GM21825 (cell line): ENCODE data around the gene MCRS1.
"Not testable (repeated sequence)": the region's sequence is repeated elsewhere in the genome, so short reads cannot be mapped to it uniquely, and the experiment has no call there.

Source experiments
- ATAC-seq: cut with Tn5 transposase; IDR thresholded peaks from one replicate; pipeline ENCODE4 v1.9.1; 2021; ENCODE audit warnings: mild to moderate bottlenecking, moderate library complexity; ENCODE audit not compliant: unreplicated experiment

Gene MCRS1, protein sequence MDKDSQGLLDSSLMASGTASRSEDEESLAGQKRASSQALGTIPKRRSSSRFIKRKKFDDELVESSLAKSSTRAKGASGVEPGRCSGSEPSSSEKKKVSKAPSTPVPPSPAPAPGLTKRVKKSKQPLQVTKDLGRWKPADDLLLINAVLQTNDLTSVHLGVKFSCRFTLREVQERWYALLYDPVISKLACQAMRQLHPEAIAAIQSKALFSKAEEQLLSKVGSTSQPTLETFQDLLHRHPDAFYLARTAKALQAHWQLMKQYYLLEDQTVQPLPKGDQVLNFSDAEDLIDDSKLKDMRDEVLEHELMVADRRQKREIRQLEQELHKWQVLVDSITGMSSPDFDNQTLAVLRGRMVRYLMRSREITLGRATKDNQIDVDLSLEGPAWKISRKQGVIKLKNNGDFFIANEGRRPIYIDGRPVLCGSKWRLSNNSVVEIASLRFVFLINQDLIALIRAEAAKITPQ

GRCh38 chr12:49567611-49568441 is at the start of gene MCRS1:
Gene MCRS1 (minus strand): TSS chr12:49568142. CDS start chr12:49566731, 1,411 bp downstream.
- peak; percentile 83 for ATAC-seq

- no peak for ATAC-seq
Measured at GRCh38 chr12:49616533-49617219, 48.7 kb upstream of the MCRS1 start.

DNA sequence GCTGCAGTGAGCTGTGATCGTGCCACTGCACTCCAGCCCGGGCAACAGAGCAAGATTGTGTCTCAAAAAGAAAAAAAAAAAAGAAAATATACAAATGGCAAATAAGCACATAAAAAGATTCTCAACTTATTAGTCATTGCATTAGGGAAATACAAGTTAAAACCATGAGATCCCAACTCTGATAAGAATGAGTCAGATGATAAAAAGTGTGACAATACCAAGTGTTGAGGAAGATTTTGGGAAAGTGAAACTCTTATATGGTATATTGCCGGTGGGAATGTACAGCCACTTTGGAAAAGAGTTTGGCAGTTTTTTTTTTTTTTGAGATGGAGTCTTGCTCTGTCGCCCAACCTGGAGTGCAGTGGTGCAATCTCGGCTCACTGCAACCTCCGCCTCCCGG is 47.8 kb upstream of the MCRS1 start:
- ATAC-seq = no peak

DNA sequence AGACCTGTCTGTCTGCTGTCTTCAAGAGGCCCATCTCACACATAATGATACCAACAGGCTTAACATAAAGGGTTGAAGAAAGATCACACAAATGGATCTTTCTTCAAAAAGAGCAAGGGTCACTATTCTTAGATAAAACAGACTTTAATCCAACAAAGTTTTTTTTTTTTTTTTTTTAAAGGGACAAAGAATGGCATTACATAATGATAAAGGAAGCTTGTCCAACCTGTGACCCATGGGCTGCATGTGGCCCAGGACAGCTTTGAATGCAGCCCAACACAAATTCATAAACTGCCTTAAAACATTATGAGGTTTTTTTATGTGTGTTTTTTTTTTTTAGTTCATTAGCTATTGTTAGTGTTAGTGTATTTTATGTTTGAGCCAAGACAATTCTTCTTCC is 44.3 kb upstream of the MCRS1 start:
- ATAC-seq = no peak

GRCh38 chr12:49610785-49611184 is 42.8 kb upstream of the MCRS1 start:
- ATAC-seq = not testable (repeated sequence)

DNA sequence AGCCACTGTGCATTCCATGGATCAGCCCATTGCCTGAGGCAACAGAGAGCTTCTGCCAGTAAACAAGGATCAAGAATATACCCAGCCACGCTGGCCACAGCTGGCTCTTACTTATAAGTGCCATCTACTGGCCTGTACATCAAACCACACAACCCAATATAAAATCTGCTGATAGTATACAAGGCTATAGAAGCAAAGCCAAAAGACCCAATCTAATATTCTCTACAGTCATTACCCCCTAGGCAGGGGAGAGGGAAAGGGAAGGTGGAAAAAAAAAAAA is 41.9 kb upstream of the MCRS1 start:
- no peak for ATAC-seq

GRCh38 chr12:49609059-49609874 is 41.3 kb upstream of the MCRS1 start:
- no peak for ATAC-seq

DNA sequence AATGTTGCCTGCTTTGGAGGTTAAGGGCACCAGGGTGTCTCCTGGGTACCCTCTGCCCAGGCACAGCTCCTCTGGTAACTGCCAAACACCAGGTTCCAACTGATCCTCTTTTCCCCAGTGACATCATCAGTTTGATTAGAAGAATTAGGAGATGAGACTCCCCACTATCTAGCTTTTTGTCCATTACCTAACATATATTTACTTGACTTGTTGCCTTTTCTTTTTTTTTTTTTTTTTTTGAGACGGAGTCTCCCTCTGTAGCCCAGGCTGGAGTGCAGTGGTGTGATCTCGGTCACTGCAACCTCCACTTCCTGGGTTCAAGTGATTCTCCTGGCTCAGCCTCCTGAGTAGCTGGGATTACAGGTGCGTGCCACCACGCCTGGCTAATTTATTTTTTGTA is 37.6 kb upstream of the MCRS1 start, which contains the start of gene FAM186B:
TSS of gene FAM186B (minus strand) at position 101 of the 400 bp plus-strand sequence. CDS start 162 bp downstream, outside the sequence.
- ATAC-seq = not testable (repeated sequence)

DNA sequence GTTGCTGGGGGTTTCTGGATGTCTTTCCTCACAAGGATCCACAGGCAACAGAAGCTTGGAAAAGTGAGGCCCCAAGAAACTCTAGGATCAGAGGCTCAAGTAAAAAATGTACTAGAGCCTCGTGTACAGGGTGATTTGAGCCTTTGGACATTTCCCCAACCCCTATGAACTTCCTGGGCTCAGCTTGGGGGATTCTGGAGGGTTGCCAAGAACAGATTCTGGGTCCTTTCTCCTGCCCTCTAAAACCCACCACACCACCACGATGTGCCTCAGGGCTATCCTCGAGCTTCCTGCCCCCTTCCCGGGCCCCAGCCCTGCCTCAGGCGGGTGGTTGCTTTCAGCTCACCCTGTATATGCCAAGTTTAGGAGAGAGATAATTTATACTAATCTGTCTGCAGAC is 36.9 kb upstream of the MCRS1 start:
- no peak for ATAC-seq

DNA sequence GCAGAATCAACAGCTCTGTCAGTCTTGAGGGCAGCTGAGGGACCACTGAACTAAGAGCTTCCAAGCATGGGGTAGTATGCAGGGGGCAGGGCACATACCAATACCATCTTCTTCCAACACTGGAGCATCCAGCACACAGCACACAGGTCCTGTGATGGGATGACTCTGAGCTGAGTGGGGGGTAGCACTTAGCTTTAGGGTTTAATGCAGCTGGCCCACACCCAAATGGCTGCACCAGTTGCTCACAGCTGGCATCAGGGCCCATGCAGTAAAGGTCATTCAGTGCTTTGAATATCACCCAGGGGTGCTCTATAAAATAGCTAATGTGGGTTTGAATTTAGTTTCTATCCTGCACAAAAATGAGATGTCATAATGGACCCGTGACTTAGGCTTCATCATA is 35.8 kb upstream of the MCRS1 start:
- no peak for ATAC-seq

DNA sequence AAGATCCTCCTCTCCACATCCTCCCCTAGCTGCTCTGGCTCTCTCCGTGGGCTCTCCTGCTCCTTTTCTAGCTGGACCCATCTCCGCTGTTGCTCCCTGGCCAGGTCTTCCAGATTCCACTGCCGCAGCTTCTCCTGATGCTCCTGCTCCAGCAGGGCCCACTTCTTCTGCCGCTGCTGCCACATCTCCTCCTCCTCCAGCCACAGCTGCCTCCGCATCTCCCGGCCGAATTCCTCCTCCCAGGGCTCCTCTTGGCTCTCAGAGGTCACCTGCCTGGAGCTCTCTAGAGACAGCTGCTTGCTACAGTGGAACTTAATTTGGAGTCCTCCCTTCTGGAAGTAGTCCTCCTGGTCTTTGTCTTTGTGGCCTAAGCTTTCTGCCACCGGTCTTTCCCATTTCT is 32.0 kb upstream of the MCRS1 start:
- ATAC-seq = no peak

DNA sequence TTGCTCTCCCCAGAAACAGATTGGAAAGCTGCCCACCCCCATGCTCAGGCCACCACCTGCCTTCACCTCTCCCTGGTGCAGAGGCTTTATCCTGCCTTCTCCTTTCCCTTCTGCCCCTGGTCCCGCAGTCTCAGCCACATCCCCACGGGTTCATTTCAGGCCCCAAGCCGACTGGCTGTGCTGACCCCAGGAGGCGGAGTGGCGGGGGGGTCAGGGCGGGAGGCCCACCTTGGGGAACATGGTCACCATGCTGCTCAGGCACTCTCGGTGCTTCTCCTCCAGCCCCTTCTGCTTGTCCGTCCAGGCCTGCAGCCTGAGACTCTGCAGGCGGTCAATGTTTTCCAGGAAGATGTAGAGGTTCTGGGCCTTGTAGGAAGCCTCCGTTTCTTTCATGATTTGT is 30.6 kb upstream of the MCRS1 start:
- no peak for ATAC-seq

GRCh38 chr12:49588721-49589516 is 21.0 kb upstream of the MCRS1 start:
- no peak for ATAC-seq

DNA sequence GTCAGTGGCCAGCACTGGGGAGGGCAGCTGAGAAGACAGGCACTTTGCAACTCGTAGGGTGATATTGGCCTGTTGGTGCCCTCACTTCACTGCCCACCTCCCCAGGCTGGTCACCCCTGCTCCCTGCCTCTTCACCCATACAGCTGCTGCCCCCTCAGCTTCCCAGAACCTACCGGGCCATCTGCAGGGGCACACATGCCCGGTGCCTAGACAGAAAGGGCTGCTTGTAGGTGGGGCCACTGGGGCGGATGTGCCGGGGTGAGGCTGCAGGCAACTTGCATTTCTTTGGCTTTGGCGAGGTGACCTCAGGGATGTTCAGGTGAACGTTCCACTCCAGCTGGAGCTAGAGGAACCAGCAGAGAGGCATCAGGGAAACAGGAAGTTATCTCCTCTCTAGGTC is 20.3 kb upstream of the MCRS1 start:
- ATAC-seq = no peak

DNA sequence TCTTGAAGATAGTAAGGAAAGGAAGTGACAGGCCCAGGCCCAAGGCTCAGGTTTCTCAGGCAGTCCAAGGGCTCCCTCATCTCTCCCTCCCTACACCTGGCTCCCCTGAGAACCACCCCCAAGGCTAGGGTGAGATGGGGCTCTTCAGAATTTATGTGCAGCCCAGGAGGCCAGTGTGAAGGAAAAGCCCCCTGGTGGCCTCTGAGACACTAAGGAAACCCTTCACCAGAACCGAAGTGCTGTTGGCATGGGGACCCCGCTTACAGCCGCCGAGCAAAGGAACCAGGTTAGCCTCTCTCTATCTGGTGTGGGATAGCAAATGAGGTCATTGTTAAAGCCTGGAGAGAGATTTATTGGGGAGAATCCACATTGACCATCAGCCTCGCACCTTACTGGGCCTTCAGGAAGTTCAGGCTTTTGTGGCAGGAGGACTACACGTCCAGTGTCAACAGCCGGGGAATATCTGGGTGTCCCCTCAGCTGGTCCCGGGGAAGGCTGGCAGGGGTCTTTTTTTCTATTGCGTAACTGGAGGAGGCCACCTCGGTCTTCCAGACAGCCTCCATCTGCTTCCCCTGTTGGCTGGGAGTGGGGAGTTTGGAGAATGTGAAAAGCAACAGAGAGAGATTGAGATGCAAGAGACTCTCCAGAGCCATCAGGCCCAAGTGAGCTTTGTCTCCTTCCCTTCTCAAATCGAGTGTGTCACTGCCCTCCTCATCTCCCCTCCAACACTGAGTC is 19.4 kb upstream of the MCRS1 start:
- no peak for ATAC-seq

DNA sequence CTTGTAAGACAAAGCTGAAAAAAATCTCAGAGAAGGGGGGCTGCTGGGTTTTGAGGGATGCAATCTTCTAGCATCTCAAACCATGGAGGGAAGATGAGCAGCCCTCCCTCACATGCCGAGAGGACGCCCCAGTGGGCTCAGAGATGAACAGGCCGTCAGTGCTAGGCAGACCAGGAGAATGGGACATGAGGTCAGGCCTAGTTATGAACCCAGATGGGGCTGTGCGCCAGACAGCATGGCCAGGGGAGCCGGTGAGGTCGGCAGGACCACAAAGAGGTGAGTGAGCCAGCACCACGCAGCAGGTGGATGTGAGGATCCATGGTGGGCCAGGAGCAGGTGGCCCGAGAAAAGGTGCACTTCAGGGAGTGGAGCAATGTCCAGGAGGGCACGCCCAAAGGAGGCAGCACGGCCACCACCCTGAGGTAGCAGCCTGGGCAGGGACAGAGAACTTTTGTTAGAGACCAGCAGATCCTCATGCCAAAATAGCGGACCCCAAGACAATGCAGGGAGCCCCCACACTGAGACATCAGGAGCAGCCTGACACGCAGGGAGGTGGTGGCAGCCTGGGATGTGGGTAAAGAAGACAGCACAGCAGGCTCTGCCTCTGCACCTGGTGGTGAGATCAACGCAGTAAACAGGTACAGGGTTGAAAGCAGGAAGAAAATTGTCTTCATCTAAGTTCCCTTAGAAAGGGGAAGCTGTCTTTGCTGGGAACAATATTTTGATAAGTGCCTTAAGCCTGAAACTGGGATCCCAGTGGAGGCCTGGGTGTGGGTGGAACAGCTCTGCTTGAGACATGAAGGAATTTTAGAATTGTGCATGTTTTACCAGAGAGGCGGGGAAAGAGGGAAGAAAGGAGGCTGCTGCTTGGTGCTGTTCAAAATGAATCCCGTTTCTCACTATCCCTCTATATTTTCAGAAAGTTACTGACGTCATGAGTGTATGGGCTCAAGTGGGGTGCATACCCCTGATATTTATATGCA is 17.8 kb upstream of the MCRS1 start:
- ATAC-seq = no peak

- no peak for ATAC-seq
Measured at GRCh38 chr12:49584591-49584990, 16.6 kb upstream of the MCRS1 start.
